MM.1S (cell line): ENCODE measurements around the gene ARGLU1.

ENCODE experiments used
- CTCF ChIP-seq: fragments of 300-600 bp; sonication (generic); IDR thresholded peaks from 2 replicates; pipeline ENCODE4 v1.5.1; 2016; ENCODE audit warnings: antibody characterized with exemption, low read length, mixed read lengths
- EZH2 ChIP-seq: fragments of 300-600 bp; sonication (generic); optimal IDR thresholded peaks from 2 replicates; pipeline ENCODE3; 2017; ENCODE audit warnings: low read depth, mild to moderate bottlenecking, antibody characterized with exemption, low read length, mixed read lengths

GRCh38 chr13:106535552-106536243 lies 32.2 kb downstream of the ARGLU1 start, which contains the start of gene EFNB2:
- no peak for TF ChIP-seq EZH2
- TF ChIP-seq CTCF: 0 out of 2 replicates have a peak, but pooled peaks have one; percentile 5
